Right lobe of liver (tissue), 6 donors: ENCODE measurements around the gene TMUB2. TPM values are rescaled to one million over a fixed set of nuclear protein-coding genes. Genes with fewer than 3 reads are reported as not detected.
"Not testable (repeated sequence)": the region's sequence is repeated elsewhere in the genome, so short reads cannot be mapped to it uniquely, and the experiment has no call there.

Experiments
- ATAC-seq, 4 donors: fragments of 200-7000 bp; cut with Tn5 transposase; one replicate each; pipeline ENCODE4 v1.9.1; 2020; ENCODE audit warnings: mild to moderate bottlenecking in 4 of 4, moderate library complexity in 4 of 4
- DNase-seq, 3 donors: peaks; one replicate each; pipeline ENCODE4 v3.0.0-alpha.2; 2020
- H3K27ac ChIP-seq, 3 donors: fragments of 200-600 bp; one replicate each; pipeline ENCODE4 v1.8.0; 2022
- H3K27me3 ChIP-seq, 2 donors: fragments of 200-600 bp; one replicate each; pipeline ENCODE4 v1.8.0; 2022
- H3K36me3 ChIP-seq, 4 donors: fragments of 200-600 bp; sonication (generic) in 1 of 4; one replicate each; pipeline versions ENCODE4 v1.5.1 to v1.8.0; 2017 to 2022; ENCODE audit warnings: control low read depth in 1 of 4
- H3K4me1 ChIP-seq, 4 donors: fragments of 200-600 bp; sonication (generic) in 1 of 4; one replicate each; pipeline versions ENCODE4 v1.5.1 to v1.8.0; 2017 to 2022; ENCODE audit warnings: control low read depth in 1 of 4
- H3K4me3 ChIP-seq, 3 donors: fragments of 200-600 bp; one replicate each; pipeline ENCODE4 v1.8.0; 2022
- H3K9me3 ChIP-seq, 4 donors: fragments of 200-600 bp; sonication (generic) in 1 of 4; one replicate each; pipeline versions ENCODE4 v1.5.1 to v1.8.0; 2017 to 2022; ENCODE audit warnings: control low read depth in 1 of 4
- CTCF ChIP-seq, 4 donors: fragments of 200-600 bp in 3 of 4; fragments of 450-650 bp in 1 of 4; IDR thresholded peaks; one replicate each; pipeline versions ENCODE4 v1.5.1 to v1.8.0; 2016 to 2022; ENCODE audit warnings: antibody characterized with exemption in 4 of 4, mild to moderate bottlenecking in 2 of 4
- POLR2A ChIP-seq: fragments of 450-650 bp; IDR thresholded peaks from one replicate; pipeline ENCODE4 v1.6.1; 2017; ENCODE audit warnings: antibody characterized with exemption, mild to moderate bottlenecking
- WGBS: methylation state at CpG from one replicate; pipeline ENCODE4 v1.1.6; 2018; ENCODE audit warnings: low coverage, low lambda C conversion rate; ENCODE audit not compliant: insufficient coverage; ENCODE audit errors: missing lambda C conversion rate; 5-methylcytosine and 5-hydroxymethylcytosine counted together
- intact Hi-C, 2 donors: fragments of 100-400 bp; cut with DNase I; formaldehyde crosslinking; loops; one replicate each; pipeline versions ENCODE4 v1.11.2 to v1.14.1; 2022
- long read RNA-seq: library from polyadenylated mRNA; unstranded; transcript quantifications from one replicate; pipeline ENCODE4 v2.0.0, GENCODE V29; 2019
- total RNA-seq, 6 experiments: library from RNA; depleted of rRNA in 2 of 6; stranded (reverse); fragments of >200 nt in 2 of 6; fragmentation: NEBNext Ultra II Directional in 3 of 6; extraction: Animal tissue kit (Norgen Biotek cat#: 25700) in 3 of 6; gene quantifications; one replicate each; pipeline versions ENCODE4 v1.1.0 to v1.2.4, GENCODE V29; 2016 to 2023
- donor health status: DM: no; HTN: yes; CAD: no.
- donor health status: DM: no; HTN: no; CAD: no.
- donor health status: DM: no; HTN: no; CAD: no.
- donor health status: DM: no; HTN: yes; CAD: no.
- donor health status: DM: no; HTN: yes; CAD: no.

TMUB2 gene
- 10 to 100 TPM; 13.8 to 18.0 (median 15.7) TPM for total RNA-seq
- long read RNA-seq, partial matches to known transcripts: 1 of 7 reads
- long read RNA-seq, other reads (novel, unspliced or antisense): 4 of 7 reads

GRCh38 chr17:44186307-44187130 lies at the start of gene TMUB2:
TMUB2 (plus strand) TSS chr17:44186972; CDS start chr17:44187709, 737 bp downstream.
- H3K36me3 ChIP-seq: peaks cover 0 to 21% (median 3%) of the 10 kb centered on the region in 4 donors
- WGBS: 0% methylated on average over 31 of the region's 50 CpGs
- peak; percentile 94 to 97 (median 96) for ATAC-seq

GRCh38 chr17:44137891-44138709 lies 48.7 kb upstream of the TMUB2 start:
- H3K27ac ChIP-seq: no peak overlapping the region
- H3K27me3 ChIP-seq: no peaks in the 10 kb centered on the region
- 13% methylated on average over 11 of the region's 20 CpGs for WGBS
- no peaks in the 10 kb centered on the region for H3K36me3 ChIP-seq
- intact Hi-C loops: loop anchor here in 1 of 2 donors (10.0 kb wide), 1 partner anchor 57 kb away; the partner anchor contains the start of gene ATXN7L3
- H3K4me1 ChIP-seq: peaks cover 0 to 10% (median 3%) of the 10 kb centered on the region in 4 donors
- no peak for TF ChIP-seq POLR2A
- no peak for TF ChIP-seq CTCF (IDR thresholded peaks at IDR 0.05)
- peak in 1 of 3 donors; percentile 73 for DNase-seq
- ATAC-seq: peak in 3 of 4 donors; percentile 5 to 82 (median 5)
- no peak overlapping the region for H3K4me3 ChIP-seq
- H3K9me3 ChIP-seq: no peaks in the 10 kb centered on the region

More at GRCh38 chr17:44186307-44187130, at the start of gene TMUB2:
- intact Hi-C loops: no loop called here
- TF ChIP-seq CTCF (IDR thresholded peaks at IDR 0.05) (no peak), POLR2A (peak; percentile 89)
- Histone ChIP-seq H3K9me3 (no peaks in the 10 kb centered on the region), H3K27me3 (no peaks in the 10 kb centered on the region), H3K27ac (peak within 1 kb of the TSS; percentile 94 to 98 (median 94)), H3K4me3 (peak within 1 kb of the TSS; percentile 86 to 94 (median 87)), H3K4me1 (peaks cover 2 to 28% (median 11%) of the 10 kb centered on the region in 4 donors)
- DNase-seq: peak; percentile 99

GRCh38 chr17:44143921-44144320 lies 42.9 kb upstream of the TMUB2 start:
- H3K36me3 ChIP-seq, DNase-seq, intact Hi-C loops, H3K4me3 ChIP-seq, H3K4me1 ChIP-seq, ATAC-seq, H3K27me3 ChIP-seq, H3K9me3 ChIP-seq, H3K27ac ChIP-seq: not testable (repeated sequence)
- WGBS: 96% methylated on average over 8 of the region's 8 CpGs

GRCh38 chr17:44144966-44145739 lies 41.6 kb upstream of the TMUB2 start:
- TF ChIP-seq CTCF (IDR thresholded peaks at IDR 0.05): no peak
- no peak for TF ChIP-seq POLR2A
- WGBS: 80% methylated on average over 7 of the region's 7 CpGs
- DNase-seq: no peak
- no peak for ATAC-seq
- no peaks in the 10 kb centered on the region for H3K27me3 ChIP-seq
- no peaks in the 10 kb centered on the region for H3K36me3 ChIP-seq
- H3K27ac ChIP-seq: no peak overlapping the region
- intact Hi-C loops: no loop called here
- peaks cover 0 to 10% (median 3%) of the 10 kb centered on the region in 4 donors for H3K4me1 ChIP-seq
- no peaks in the 10 kb centered on the region for H3K9me3 ChIP-seq
- H3K4me3 ChIP-seq: no peak overlapping the region
